GM19351 (cell line): ENCODE data around the gene UPK3BL2.
"Not testable (repeated sequence)": the region's sequence is repeated elsewhere in the genome, so short reads cannot be mapped to it uniquely, and the experiment has no call there.

Experiments used
- ATAC-seq: cut with Tn5 transposase; IDR thresholded peaks from one replicate; pipeline ENCODE4 v1.9.1; 2021; ENCODE audit warnings: mild to moderate bottlenecking, moderate library complexity; ENCODE audit not compliant: unreplicated experiment

UPK3BL2 gene

GRCh38 chr7:102494473-102495149, 48.9 kb downstream of the UPK3BL2 start:
- ATAC-seq, result peak; percentile 64

- not testable (repeated sequence) for ATAC-seq
These were observed 49.5 kb downstream of the UPK3BL2 start for GRCh38 chr7:102494026-102494425.

- peak; percentile 51 for ATAC-seq
These were observed 50.1 kb downstream of the UPK3BL2 start for GRCh38 chr7:102493220-102493935.

GRCh38 chr7:102490529-102491075, 52.9 kb downstream of the UPK3BL2 start:
- ATAC-seq, result peak; percentile 61
